DMS 273 (cell line): ENCODE data around the gene SNX10.
A peak's percentile ranks its signal among the peaks of the same experiment; 100 is the strongest.

Source experiments
- DNase-seq: peaks from one replicate; lab custom pipeline; 2025; ENCODE audit not compliant: unreplicated experiment; lab: John Stamatoyannopoulos, UW

The SNX10 gene

DNA sequence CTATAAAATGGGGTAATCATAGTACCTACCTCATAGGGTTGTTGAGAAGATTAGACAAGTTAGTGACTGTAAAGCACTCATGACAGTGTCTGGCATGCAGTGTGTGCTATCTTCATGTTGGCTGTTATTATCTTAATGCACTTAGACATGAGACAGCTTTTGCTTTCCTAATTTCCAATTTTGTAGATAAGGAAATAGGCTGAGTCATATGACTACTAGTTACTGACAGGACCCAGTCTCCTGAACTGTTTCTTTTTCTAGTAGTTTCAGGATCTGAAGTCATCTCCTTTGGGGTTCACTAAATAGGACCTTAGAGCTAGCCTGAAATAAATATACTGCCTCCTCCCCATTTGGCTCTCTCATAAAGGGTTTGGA lies 74.2 kb downstream of the SNX10 start:
- no peak for DNase-seq

DNA sequence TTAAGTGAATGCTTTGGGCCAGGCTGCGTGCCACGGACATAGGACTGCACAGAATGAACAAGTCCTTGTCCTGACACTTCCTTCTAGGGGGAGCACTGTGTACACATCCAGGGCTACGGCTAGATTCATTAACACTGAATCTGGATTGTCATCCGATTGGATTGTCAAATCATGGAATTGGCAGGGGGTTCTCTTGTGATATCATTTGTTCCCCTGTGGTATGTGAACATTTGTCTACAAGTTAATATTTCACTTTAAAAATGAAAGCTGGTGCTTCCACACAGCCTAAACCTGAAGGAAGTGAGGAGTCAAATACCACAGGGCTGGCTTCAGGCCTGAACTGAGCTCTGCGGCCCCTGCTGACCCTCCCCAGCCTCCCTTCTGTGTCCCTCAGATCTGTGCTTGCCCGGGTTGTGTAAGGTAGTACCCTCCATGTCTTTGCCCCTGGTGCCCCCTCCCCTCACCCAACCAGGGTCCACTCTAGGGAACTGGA lies 75.6 kb downstream of the SNX10 start:
- DNase-seq = no peak

DNA sequence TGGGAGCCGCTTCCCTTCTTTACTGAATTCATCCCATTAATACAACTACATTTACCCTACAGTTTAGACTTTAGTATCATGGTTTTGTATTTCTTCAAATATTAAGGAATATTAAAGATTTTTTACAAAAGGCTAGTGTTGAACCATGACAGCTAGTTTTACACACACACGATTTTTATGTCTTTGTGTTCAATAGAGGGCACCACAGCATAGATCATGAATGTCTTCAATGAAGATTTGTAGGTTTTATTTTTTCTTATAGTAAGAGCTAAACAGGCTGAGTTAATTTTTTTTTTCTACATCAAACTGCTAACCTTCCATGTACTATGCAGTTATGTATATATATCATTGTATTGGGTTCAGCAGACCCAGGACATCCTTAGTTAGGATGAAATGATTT lies 76.9 kb downstream of the SNX10 start:
- peak; percentile 21 for DNase-seq

DNA sequence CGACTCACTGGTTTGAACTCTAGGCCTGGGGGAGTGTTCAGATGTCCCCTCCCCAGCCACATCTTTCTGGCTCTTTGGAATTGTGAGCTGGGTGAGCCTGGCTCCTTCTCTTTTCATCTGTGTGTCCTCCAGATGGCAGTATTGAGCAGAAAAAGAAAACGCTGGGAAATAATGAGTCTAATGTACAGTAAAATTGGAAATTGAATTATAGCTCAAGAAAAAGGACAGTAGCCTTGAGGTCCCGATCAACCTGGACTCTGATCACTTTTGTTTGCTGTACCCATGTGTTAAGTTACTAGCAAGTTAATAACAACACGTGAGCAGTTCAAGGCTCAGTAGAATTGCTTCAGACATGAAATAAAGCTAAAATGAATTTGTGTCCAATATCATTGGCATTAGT lies 77.9 kb downstream of the SNX10 start:
- peak; percentile 90 for DNase-seq

DNA sequence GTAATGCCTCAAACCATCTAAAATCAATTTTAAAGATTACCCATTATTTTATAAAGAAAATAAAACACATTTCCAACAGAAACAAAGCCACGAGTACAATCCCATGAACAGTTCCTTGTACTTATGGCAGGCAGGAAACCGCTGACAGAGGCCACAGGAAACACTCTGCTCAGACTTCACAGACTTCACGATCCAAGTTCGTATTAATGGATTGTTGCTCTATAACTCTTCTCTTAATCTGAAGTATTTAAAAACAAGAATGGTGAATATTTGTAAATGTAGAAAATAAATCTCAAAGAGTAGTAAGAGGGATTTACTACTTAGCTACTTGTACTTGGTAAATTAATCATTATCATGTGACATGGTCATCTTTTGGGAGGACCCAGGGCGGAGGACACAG lies 78.3 kb downstream of the SNX10 start:
- DNase-seq = no peak

DNA sequence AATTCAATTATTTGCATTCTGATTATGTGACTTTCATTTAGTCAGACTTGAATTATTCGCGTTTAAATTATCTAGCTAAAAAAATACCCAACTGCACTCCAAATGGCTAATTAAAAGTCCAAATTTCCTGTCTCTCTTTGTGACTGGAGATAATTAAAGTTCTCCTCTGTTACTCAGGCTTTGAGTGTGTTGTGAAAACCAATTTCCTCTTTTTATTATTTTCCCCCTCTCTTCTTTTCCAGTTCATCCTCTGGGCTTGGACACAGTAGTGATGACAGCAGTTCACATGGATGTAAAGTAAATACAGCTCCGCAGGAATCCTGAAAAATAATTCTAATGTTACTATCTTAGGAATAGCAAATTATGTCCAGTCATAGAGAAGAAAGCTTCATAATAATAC lies 80.6 kb downstream of the SNX10 start:
- DNase-seq = no peak

DNA sequence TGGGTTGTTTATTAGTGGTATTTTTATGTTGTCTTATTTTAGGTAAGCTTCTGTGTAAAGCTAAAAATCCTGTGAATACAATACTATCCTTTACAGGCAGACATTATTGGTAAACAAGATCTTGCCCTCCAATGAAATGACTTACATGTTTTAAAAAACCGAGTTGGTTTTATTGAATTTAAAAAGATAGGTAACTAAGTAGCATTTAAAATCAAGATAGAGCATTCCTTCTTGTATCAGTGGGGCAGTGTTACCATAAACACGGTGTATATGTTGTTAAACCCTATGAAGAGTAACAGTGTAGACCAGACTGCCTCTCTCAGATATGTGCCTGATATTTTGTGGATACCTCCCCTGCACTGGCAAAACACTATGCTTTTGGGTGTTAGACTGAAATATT lies 81.0 kb downstream of the SNX10 start:
- no peak for DNase-seq

DNA sequence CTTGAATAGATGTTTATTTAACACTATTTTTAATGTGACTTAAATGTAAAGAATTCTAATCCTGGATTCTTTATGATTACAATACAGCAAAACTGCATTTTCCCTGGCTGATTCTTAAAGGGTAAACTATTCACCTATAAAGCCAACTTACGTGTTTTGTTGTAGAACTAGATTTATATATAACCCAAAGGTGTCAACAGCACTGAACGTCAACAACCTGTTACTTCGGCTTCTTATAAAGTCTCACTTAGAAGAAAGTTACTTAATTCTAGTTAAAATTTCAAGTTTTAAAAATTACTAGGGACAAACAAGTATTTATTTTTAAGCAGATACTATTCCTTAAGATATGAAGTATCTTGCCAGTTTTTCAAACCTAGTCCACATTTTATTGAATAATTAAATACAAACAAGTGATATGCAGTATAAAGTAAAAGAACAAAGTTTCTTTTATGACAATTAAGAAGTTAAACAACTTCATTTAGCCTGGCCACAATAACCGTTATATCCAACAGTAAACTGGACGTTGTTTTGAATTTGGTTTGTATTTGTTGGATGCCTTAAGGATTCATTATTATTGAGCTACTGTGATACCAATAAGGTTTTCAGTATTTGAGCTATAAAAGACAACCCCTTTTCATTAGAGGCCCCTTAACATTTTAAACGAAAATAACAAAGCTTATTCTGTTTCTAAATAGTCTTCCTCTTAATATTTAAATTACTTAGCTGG lies 83.1 kb downstream of the SNX10 start:
- DNase-seq = no peak

- no peak for DNase-seq
Observed at GRCh38 chr7:26375726-26376174, 84.1 kb downstream of the SNX10 start.

DNA sequence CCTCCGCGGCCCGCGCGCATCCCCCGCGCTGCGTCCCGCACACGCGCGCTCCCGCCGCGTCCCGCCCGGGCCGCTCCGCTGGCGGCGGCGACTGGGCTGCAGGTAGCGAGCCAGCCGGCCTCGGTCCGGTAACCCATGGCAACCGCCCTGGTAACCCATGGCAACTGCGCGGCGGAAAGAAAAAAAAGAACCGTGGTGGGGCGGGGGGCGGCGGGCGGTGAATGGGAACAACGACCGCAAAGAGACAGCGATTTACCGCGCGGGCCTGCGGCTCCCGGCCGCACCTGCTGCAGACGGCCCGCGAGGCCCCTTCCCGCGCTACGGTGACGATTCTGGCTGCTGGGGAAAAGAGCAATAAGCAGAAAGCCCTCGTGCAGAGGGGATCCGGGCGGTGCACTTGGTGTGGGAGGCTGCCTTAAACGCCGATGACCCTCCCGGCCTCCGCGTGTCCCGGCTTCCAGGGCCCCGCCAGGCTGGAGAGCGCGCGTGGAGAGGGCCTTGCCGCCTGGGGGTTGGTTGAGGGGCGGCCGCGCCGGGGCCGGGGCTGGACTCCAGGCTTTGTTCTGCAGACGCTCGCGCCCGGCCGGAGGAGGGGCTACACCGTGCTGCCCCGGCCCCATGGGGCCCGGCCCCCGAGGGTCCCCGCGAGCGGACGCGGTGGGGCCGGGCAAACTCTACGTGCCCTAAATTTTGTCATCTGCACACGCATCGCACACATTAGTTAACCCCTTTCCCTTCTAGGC lies 84.7 kb downstream of the SNX10 start:
- DNase-seq = peak; percentile 94

- DNase-seq = no peak
Observed at GRCh38 chr7:26378016-26378415, 86.4 kb downstream of the SNX10 start.

DNA sequence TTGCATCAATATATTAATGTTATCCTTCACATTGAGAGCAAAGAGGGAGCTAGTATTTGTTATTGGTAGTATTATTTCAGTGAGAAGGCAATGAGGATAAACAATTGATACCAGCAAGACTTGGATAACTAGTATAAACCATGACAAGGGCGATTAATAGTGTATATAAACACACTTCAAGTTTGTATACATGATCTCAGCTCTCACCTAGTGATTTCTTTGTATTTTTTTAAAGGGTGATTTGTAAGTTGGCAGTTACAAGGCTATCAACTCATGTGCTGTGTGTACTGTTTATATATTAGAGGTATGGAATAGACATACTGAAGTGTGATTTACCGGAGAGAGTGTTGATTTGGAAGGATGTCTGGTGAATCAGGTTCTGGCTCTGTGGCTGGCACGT lies 88.0 kb downstream of the SNX10 start:
- no peak for DNase-seq

- DNase-seq = no peak
Observed at GRCh38 chr7:26381476-26382353, 90.1 kb downstream of the SNX10 start.

DNA sequence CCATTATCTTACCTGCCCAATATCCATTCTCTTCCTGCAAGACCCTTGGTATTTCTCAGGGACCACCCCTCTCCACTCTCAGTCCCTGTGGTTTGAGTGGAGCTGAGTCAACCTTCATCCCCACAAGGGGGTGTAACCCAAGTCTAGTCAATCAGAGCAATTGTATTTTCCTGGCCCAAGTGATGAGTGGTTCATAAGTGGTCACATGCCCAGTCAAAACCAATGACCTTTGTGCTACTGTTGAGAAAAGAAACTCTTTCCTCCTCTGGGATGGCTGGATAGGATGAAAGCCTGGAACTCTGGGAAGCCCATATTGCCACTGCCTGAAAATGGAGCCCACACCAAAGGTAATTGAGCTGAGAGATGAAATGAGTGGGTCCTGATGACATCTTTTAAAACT lies 93.6 kb downstream of the SNX10 start:
- no peak for DNase-seq

GRCh38 chr7:26387731-26388130 lies 96.1 kb downstream of the SNX10 start:
- no peak for DNase-seq

DNA sequence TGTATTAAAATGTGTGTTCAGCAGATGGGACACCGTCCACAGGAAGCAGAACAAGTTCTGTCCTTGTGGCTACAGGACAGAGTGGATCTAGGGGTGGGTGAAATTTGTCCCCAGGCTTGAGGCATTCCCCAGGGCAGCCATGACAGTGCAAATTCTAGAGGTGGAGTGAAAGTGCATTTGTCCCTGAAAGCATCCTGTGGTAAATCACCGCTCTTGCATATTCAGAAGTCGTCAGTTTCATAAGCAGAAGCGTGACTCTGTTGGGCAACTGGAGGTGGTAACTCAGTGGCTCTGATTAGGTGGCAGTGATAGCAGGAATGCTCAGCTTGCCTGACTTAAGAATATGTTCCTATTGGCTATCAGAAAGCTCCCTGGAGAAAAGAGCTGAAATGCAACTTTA lies 96.6 kb downstream of the SNX10 start:
- no peak for DNase-seq

DNA sequence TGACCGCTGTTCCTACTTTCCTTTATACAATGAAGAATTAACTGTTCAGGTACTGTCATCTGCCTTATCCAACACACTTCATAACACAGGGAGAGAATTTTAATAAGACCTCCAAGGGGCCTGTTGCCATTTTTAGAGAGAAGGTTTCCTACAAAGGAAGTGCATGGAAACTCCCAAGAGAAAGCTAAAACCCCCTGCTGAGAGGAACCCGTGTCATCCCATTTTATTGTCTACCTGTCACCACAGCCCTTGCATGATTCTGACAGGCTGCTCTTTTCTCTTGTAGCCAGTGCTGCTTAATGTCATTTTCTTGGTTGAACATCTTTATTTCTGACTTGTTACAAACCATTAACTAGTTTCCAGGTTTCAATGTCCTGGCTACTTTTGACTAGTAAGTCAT lies 98.4 kb downstream of the SNX10 start:
- DNase-seq = no peak

GRCh38 chr7:26393818-26394217 lies 102.2 kb downstream of the SNX10 start:
- no peak for DNase-seq

GRCh38 chr7:26397332-26397731 lies 105.7 kb downstream of the SNX10 start:
- DNase-seq = peak; percentile 77

GRCh38 chr7:26397796-26398426 lies 106.2 kb downstream of the SNX10 start:
- DNase-seq = peak; percentile 87

GRCh38 chr7:26398427-26398755 lies 106.7 kb downstream of the SNX10 start:
- DNase-seq = peak; percentile 93
